GM19324 (cell line): Measurements from ENCODE around the gene ZNF416.

Experiments used
- ATAC-seq: cut with Tn5 transposase; IDR thresholded peaks from one replicate; pipeline ENCODE4 v1.9.1; 2021; ENCODE audit warnings: mild to moderate bottlenecking, moderate library complexity; ENCODE audit not compliant: unreplicated experiment, low FRiP score

ZNF416 gene

GRCh38 chr19:57578487-57579205 lies at the start of gene ZNF416:
TSS of gene ZNF416 (minus strand) at chr19:57578911. CDS start at chr19:57578704, 207 bp downstream.
- ATAC-seq = peak; percentile 98

GRCh38 chr19:57623091-57623490 lies 44.4 kb upstream of the ZNF416 start:
- no peak for ATAC-seq

- no peak for ATAC-seq
Observed at GRCh38 chr19:57620673-57621348, 42.1 kb upstream of the ZNF416 start.

GRCh38 chr19:57615346-57615745 lies 36.6 kb upstream of the ZNF416 start:
- ATAC-seq = no peak

- ATAC-seq = peak; percentile 91
Observed at GRCh38 chr19:57613941-57614743, 35.4 kb upstream of the ZNF416 start, which contains the start of gene ZNF134. TSS of gene ZNF134 (plus strand) at chr19:57614242. CDS start at chr19:57619469, 5,227 bp downstream.

GRCh38 chr19:57611113-57611512 lies 32.4 kb upstream of the ZNF416 start:
- ATAC-seq = no peak

- no peak for ATAC-seq
Observed at GRCh38 chr19:57606931-57607330, 28.2 kb upstream of the ZNF416 start.

GRCh38 chr19:57599761-57600383 lies 21.2 kb upstream of the ZNF416 start, which contains the start of gene ZNF530:
TSS of gene ZNF530 (plus strand) at chr19:57599885. CDS start at chr19:57604346, 4,461 bp downstream.
- ATAC-seq = peak; percentile 90

GRCh38 chr19:57599377-57599760 lies 20.7 kb upstream of the ZNF416 start:
- peak; percentile 12 for ATAC-seq

GRCh38 chr19:57587529-57587928 lies 8.8 kb upstream of the ZNF416 start:
- ATAC-seq = no peak

GRCh38 chr19:57583521-57584416 lies 5.1 kb upstream of the ZNF416 start, which contains the start of gene ZIK1:
TSS of gene ZIK1 (plus strand) at chr19:57584145. CDS start at chr19:57584357, 212 bp downstream.
- ATAC-seq = peak; percentile 71

GRCh38 chr19:57583104-57583520 lies 4.4 kb upstream of the ZNF416 start:
- ATAC-seq = no peak

GRCh38 chr19:57576661-57577060 lies 2.0 kb downstream of the ZNF416 start:
- no peak for ATAC-seq

GRCh38 chr19:57572415-57572947 lies 6.2 kb downstream of the ZNF416 start:
- ATAC-seq = no peak

- no peak for ATAC-seq
Observed at GRCh38 chr19:57570707-57571106, 8.0 kb downstream of the ZNF416 start.

- ATAC-seq = no peak
Observed at GRCh38 chr19:57566396-57567265, 12.1 kb downstream of the ZNF416 start.

- ATAC-seq = no peak
Observed at GRCh38 chr19:57563547-57563946, 15.2 kb downstream of the ZNF416 start.

GRCh38 chr19:57560049-57560491 lies 18.6 kb downstream of the ZNF416 start:
- peak; percentile 7 for ATAC-seq
